NB4 (cell line): ENCODE results near the gene MAPK14.

Source experiments
- DNase-seq: peaks from one replicate; pipeline ENCODE4 v3.0.0; 2010; ENCODE audit warnings: low read depth
- H3K4me3 ChIP-seq: one replicate; pipeline ENCODE4 v1.5.1; 2011; ENCODE audit warnings: mild to moderate bottlenecking, low read depth, low read length, moderate library complexity
- CTCF ChIP-seq: IDR thresholded peaks from one replicate; pipeline ENCODE4 v1.5.1; 2012; ENCODE audit warnings: low read depth, low read length
- MAX ChIP-seq: IDR thresholded peaks from 2 replicates; pipeline ENCODE4 v1.6.1; 2011; ENCODE audit warnings: low read depth, low read length
- MYC ChIP-seq: IDR thresholded peaks from 2 replicates; pipeline ENCODE4 v1.6.1; 2011; ENCODE audit warnings: low read depth, low read length
- POLR2A ChIP-seq: IDR thresholded peaks from 2 replicates; pipeline ENCODE4 v1.6.1; 2011; ENCODE audit warnings: mild to moderate bottlenecking; ENCODE audit not compliant: insufficient read length; ENCODE audit errors: extremely low read depth

Gene MAPK14

GRCh38 chr6:36141091-36141490 lies 113.5 kb downstream of the MAPK14 start:
- TF ChIP-seq MAX (no peak), POLR2A (no peak), CTCF (no peak), MYC (no peak)
- no peak overlapping the region for H3K4me3 ChIP-seq
- peak; percentile 45 for DNase-seq

GRCh38 chr6:36141961-36142360 lies 114.4 kb downstream of the MAPK14 start:
- H3K4me3 ChIP-seq = no peak overlapping the region
- TF ChIP-seq MYC (no peak), MAX (no peak), CTCF (no peak), POLR2A (no peak)
- DNase-seq = no peak

- no peak overlapping the region for H3K4me3 ChIP-seq
- TF ChIP-seq POLR2A (no peak), MAX (no peak), MYC (no peak), CTCF (no peak)
- DNase-seq = no peak
Observed at GRCh38 chr6:36142971-36143838, 115.6 kb downstream of the MAPK14 start.

GRCh38 chr6:36145495-36145894 lies 117.9 kb downstream of the MAPK14 start:
- DNase-seq = no peak
- no peak for TF ChIP-seq CTCF
- TF ChIP-seq MYC = no peak
- TF ChIP-seq MAX = no peak
- no peak for TF ChIP-seq POLR2A
- no peak overlapping the region for H3K4me3 ChIP-seq

- no peak overlapping the region for H3K4me3 ChIP-seq
- DNase-seq = no peak
- no peak for TF ChIP-seq MYC
- no peak for TF ChIP-seq MAX
- no peak for TF ChIP-seq CTCF
- TF ChIP-seq POLR2A = no peak
Observed at GRCh38 chr6:36147294-36147693, 119.7 kb downstream of the MAPK14 start.

GRCh38 chr6:36149476-36149875 lies 121.9 kb downstream of the MAPK14 start:
- H3K4me3 ChIP-seq = no peak overlapping the region
- no peak for TF ChIP-seq CTCF
- TF ChIP-seq MYC = no peak
- TF ChIP-seq MAX = no peak
- TF ChIP-seq POLR2A = no peak
- no peak for DNase-seq
